ENCODE measurements around the gene CELSR1.

- TF ChIP-seq CTCF (IDR thresholded peaks at IDR 0.05) = no peak
- TF ChIP-seq POLR2A (IDR thresholded peaks at IDR 0.05) = no peak
Measured at GRCh38 chr22:46415776-46416519, 121.5 kb downstream of the CELSR1 start.

Measured in adrenal gland (tissue), 5 donors.